Panc1 (cell line): ENCODE measurements around the gene TBCE. TPM values are rescaled to one million over a fixed set of nuclear protein-coding genes. Genes with fewer than 3 reads are reported as not detected.

Experiments used
- ATAC-seq: fragments of 200-7000 bp; cut with Tn5 transposase; 2 replicates; pipeline ENCODE4 v1.9.1; 2020; ENCODE audit warnings: mild to moderate bottlenecking, moderate library complexity
- Bru-seq: library from RNA; stranded (reverse); fragments of 400-500 nt; gene quantifications from one replicate; lab custom pipeline; 2021; lab: Mats Ljungman, UMichigan
- BruChase-seq, 2 experiments: library from RNA; stranded (reverse); fragments of 400-500 nt; gene quantifications; one replicate each; lab custom pipeline; 2021; lab: Mats Ljungman, UMichigan
- BruUV-seq: library from RNA; stranded (reverse); fragments of 400-500 nt; replicated peaks from 2 replicates; lab custom pipeline; 2021; lab: Mats Ljungman, UMichigan
- CTCF ChIA-PET: fragments of 300-600 bp; sonication (Branson Sonifier 250); formaldehyde crosslinking; loops from one replicate; lab custom pipeline; 2022; ENCODE audit warnings: antibody characterized with exemption; lab: Charles Lee
- POLR2A ChIA-PET: fragments of 300-600 bp; sonication (Branson Sonifier 250); formaldehyde crosslinking; loops from one replicate; lab custom pipeline; 2022; ENCODE audit warnings: antibody characterized with exemption; lab: Charles Lee
- DNase-seq: peaks from one replicate; pipeline ENCODE4 v3.0.0-alpha.2; 2010; ENCODE audit warnings: low read depth, low spot score
- H3K27ac ChIP-seq: 2 replicates; pipeline ENCODE4 v1.5.1; 2011; ENCODE audit warnings: mild to moderate bottlenecking, low read length, inconsistent platforms
- H3K27me3 ChIP-seq: fragments of 200-500 bp; sonication (Bioruptor generic); 2 replicates; pipeline ENCODE4 v1.6.0; 2014; ENCODE audit warnings: low read length, inconsistent platforms; ENCODE audit not compliant: control insufficient read depth, insufficient read depth
- H3K36me3 ChIP-seq: fragments of 200-500 bp; sonication (Bioruptor generic); 2 replicates; pipeline ENCODE4 v1.5.1; 2014; ENCODE audit warnings: inconsistent platforms, mild to moderate bottlenecking, low read length, moderate library complexity; ENCODE audit not compliant: control insufficient read depth, insufficient read depth
- H3K4me1 ChIP-seq: 2 replicates; pipeline ENCODE4 v1.5.1; 2011; ENCODE audit warnings: inconsistent platforms, mild to moderate bottlenecking, low read length, moderate library complexity; ENCODE audit not compliant: control insufficient read depth, insufficient read depth
- H3K4me3 ChIP-seq, 2 experiments: 2 replicates each; pipeline ENCODE4 v1.5.1; 2011 to 2012; ENCODE audit warnings: low read depth in 2 of 2, low read length in 2 of 2, mild to moderate bottlenecking in 2 of 2, inconsistent platforms in 1 of 2, moderate library complexity in 1 of 2
- H3K9me3 ChIP-seq: fragments of 200-500 bp; sonication (Bioruptor generic); 2 replicates; pipeline ENCODE4 v1.5.1; 2014; ENCODE audit warnings: low read depth, mild to moderate bottlenecking, inconsistent platforms, low read length, moderate library complexity; ENCODE audit not compliant: control insufficient read depth, insufficient read depth
- POLR2AphosphoS5 ChIP-seq: IDR thresholded peaks from 2 replicates; pipeline ENCODE4 v1.6.1; 2012; ENCODE audit warnings: mild to moderate bottlenecking, low read depth, low read length, moderate library complexity
- SIN3A ChIP-seq: IDR thresholded peaks from 2 replicates; pipeline ENCODE4 v1.6.1; 2012; ENCODE audit warnings: low read depth, mild to moderate bottlenecking, low read length, moderate library complexity, borderline replicate concordance; ENCODE audit not compliant: insufficient read depth
- TCF7L2 ChIP-seq: IDR thresholded peaks from 2 replicates; pipeline ENCODE4 v1.6.1; 2011; ENCODE audit warnings: mild to moderate bottlenecking, low read depth, low read length, inconsistent platforms
- in situ Hi-C: cut with HindIII; loops from 2 replicates; pipeline ENCODE4 v1.10.0; 2016; ENCODE audit warnings: low sequenced_read_pairs, low pct_unique_long_range_greater_than_20kb
- intact Hi-C: fragments of 100-400 bp; cut with micrococcal nuclease; formaldehyde crosslinking; loops from one replicate; pipeline ENCODE4 v1.10.0; 2022; ENCODE audit not compliant: unreplicated experiment
- long read RNA-seq: library from polyadenylated mRNA; unstranded; transcript quantifications from one replicate; pipeline ENCODE4 v2.0.0, GENCODE V29; 2021; ENCODE audit not compliant: unreplicated experiment
- polyA plus RNA-seq: library from polyadenylated mRNA; unstranded; fragments of >200 nt; gene quantifications from one replicate; pipeline ENCODE4 v1.2.1, GENCODE V29; 2012; ENCODE audit warnings: missing spikeins; ENCODE audit not compliant: insufficient read length
- total RNA-seq: library from RNA; stranded (reverse); gene quantifications from one replicate; pipeline ENCODE4 v1.2.1, GENCODE V29; 2021; ENCODE audit not compliant: unreplicated experiment
- TF ChIP-seq, protein P1 (sequence below): fragments of 450-650 bp; IDR thresholded peaks from 2 replicates; pipeline ENCODE4 v1.5.1; 2017; ENCODE audit warnings: mild to moderate bottlenecking
- TF ChIP-seq, protein P2 (sequence below), 2 experiments: IDR thresholded peaks; 2 replicates each; pipeline ENCODE4 v1.6.1; 2011 to 2012; ENCODE audit warnings: low read depth in 2 of 2, control low read depth in 1 of 2, low read length in 1 of 2, mild to moderate bottlenecking in 1 of 2, moderate library complexity in 1 of 2; ENCODE audit not compliant: insufficient read depth in 1 of 2

Gene TBCE, protein sequence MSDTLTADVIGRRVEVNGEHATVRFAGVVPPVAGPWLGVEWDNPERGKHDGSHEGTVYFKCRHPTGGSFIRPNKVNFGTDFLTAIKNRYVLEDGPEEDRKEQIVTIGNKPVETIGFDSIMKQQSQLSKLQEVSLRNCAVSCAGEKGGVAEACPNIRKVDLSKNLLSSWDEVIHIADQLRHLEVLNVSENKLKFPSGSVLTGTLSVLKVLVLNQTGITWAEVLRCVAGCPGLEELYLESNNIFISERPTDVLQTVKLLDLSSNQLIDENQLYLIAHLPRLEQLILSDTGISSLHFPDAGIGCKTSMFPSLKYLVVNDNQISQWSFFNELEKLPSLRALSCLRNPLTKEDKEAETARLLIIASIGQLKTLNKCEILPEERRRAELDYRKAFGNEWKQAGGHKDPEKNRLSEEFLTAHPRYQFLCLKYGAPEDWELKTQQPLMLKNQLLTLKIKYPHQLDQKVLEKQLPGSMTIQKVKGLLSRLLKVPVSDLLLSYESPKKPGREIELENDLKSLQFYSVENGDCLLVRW
- total RNA-seq (72.0 TPM), Bru-seq, nascent RNA (percentile 89 among the genes with signal in this experiment), BruChase-seq, experiment 1, labeled RNA remaining after a 2-hour chase (percentile 53 among the genes with signal in this experiment), BruChase-seq, experiment 2, labeled RNA remaining after a 6-hour chase (percentile 57 among the genes with signal in this experiment)
- 56.0 TPM for polyA plus RNA-seq
- long read RNA-seq, full-length matches to known transcripts = 57 of 75 reads
- long read RNA-seq, partial matches to known transcripts = 14 of 75 reads
- long read RNA-seq, other reads (novel, unspliced or antisense) = 4 of 75 reads

DNA sequence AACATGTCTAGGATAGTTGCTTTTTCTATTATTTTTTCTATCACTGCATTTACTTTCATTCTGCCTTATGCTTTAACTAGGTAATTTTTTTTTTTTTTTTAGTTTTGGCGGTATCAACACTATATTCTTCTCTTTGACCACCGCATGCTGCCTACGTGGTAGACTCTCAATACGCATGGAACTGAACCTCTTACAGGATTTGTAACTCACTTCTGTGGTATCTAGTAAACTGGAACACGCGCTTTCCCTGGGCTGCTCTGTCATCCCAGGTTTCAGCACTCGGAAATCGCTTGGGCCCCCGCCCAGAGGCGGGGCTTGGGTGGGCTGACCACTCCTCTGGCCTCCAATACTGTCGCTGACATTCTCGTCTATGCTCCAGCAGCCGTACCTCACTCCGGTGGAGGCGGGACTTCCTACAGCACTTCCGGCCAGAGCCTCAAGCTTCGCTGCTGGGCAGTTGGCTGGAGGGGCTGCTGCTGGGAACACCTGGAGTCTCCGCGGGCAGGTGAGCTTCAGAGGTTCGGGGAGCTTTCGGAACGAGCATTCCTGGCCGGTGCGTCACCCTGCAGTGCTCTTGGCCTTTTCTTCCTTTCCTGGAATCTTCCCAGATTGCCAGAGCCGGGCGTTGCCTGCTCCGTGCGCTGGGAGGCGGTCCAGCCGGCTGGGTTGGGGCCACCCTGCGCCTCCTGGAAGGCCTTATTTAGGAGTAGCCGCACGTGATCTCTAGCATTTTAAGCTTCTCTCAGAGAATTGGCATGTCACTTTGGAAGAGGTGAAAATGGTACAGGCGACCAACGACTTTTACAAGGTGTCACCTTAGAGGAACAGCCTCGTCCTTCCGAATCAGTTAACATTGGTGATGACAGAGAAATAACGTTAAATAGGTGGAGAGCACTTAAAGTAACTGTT is at the start of gene TBCE:
TBCE (plus strand) TSS at position 428 of the 909 bp plus-strand sequence. CDS start 12,623 bp downstream, outside the sequence.
- CTCF ChIA-PET = interaction anchor here (0.6 to 0.7 kb wide), 2 partner anchors 45 to 138 kb away, joined by 3 to 10 read pairs; no protein-coding TSS in a partner anchor
- TSS peak; percentile 86 for BruUV-seq
- POLR2A ChIA-PET = interaction anchor here (0.6 kb wide), 2 partner anchors 37 to 38 kb away, joined by 3 read pairs; no protein-coding TSS in a partner anchor
- TF ChIP-seq POLR2AphosphoS5 = peak; percentile 91
- TF ChIP-seq, protein P1, sequence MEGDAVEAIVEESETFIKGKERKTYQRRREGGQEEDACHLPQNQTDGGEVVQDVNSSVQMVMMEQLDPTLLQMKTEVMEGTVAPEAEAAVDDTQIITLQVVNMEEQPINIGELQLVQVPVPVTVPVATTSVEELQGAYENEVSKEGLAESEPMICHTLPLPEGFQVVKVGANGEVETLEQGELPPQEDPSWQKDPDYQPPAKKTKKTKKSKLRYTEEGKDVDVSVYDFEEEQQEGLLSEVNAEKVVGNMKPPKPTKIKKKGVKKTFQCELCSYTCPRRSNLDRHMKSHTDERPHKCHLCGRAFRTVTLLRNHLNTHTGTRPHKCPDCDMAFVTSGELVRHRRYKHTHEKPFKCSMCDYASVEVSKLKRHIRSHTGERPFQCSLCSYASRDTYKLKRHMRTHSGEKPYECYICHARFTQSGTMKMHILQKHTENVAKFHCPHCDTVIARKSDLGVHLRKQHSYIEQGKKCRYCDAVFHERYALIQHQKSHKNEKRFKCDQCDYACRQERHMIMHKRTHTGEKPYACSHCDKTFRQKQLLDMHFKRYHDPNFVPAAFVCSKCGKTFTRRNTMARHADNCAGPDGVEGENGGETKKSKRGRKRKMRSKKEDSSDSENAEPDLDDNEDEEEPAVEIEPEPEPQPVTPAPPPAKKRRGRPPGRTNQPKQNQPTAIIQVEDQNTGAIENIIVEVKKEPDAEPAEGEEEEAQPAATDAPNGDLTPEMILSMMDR = no peak
- H3K4me1 ChIP-seq = peaks cover 5% of the 10 kb centered on the region
- ATAC-seq (peak; percentile 100), DNase-seq (peak; percentile 97)
- no peaks in the 10 kb centered on the region for H3K36me3 ChIP-seq
- H3K27me3 ChIP-seq = no peaks in the 10 kb centered on the region
- peak within 1 kb of the TSS; percentile 94 for H3K27ac ChIP-seq
- H3K4me3 ChIP-seq = peak within 1 kb of the TSS; percentile 81 to 93
- intact Hi-C loops (loop anchor here (5.0 kb wide), 2 partner anchors 35 to 50 kb away; no protein-coding TSS in a partner anchor), in situ Hi-C loops (no loop called here)
- no peaks in the 10 kb centered on the region for H3K9me3 ChIP-seq

DNA sequence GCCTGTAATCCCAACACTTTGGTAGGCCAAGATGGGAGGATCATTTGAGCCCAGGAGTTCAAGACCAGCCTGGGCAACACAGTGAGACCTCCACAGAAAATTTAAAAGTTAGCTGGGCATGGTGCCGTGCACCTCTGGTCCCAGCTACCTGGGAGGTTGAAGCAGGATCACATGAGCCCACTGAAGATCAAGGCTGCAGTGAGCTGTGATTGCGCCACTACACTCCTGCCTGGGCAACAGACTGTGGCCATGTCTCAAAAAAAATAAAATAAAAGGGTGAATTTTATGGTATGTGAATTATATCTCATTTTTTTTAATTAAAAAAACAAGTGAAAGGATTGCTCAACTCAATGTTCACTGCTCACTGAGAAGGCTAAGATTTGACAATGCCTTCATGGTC is 48.0 kb upstream of the TBCE start:
- in situ Hi-C loops = no loop called here
- POLR2A ChIA-PET = no interaction called here
- Histone ChIP-seq H3K4me3 (no peak overlapping the region), H3K4me1 (peaks cover 10% of the 10 kb centered on the region), H3K27me3 (no peaks in the 10 kb centered on the region), H3K36me3 (peaks cover 2% of the 10 kb centered on the region; the same call in 1 of the 2 replicates), H3K9me3 (no peaks in the 10 kb centered on the region), H3K27ac (no peak overlapping the region)
- intact Hi-C loops = no loop called here
- ATAC-seq = no peak
- CTCF ChIA-PET = no interaction called here
- no peak for DNase-seq
- TF ChIP-seq TCF7L2 (no peak), SIN3A (no peak), POLR2AphosphoS5 (no peak)
- TF ChIP-seq, protein P1 = no peak
- TF ChIP-seq, protein P2, sequence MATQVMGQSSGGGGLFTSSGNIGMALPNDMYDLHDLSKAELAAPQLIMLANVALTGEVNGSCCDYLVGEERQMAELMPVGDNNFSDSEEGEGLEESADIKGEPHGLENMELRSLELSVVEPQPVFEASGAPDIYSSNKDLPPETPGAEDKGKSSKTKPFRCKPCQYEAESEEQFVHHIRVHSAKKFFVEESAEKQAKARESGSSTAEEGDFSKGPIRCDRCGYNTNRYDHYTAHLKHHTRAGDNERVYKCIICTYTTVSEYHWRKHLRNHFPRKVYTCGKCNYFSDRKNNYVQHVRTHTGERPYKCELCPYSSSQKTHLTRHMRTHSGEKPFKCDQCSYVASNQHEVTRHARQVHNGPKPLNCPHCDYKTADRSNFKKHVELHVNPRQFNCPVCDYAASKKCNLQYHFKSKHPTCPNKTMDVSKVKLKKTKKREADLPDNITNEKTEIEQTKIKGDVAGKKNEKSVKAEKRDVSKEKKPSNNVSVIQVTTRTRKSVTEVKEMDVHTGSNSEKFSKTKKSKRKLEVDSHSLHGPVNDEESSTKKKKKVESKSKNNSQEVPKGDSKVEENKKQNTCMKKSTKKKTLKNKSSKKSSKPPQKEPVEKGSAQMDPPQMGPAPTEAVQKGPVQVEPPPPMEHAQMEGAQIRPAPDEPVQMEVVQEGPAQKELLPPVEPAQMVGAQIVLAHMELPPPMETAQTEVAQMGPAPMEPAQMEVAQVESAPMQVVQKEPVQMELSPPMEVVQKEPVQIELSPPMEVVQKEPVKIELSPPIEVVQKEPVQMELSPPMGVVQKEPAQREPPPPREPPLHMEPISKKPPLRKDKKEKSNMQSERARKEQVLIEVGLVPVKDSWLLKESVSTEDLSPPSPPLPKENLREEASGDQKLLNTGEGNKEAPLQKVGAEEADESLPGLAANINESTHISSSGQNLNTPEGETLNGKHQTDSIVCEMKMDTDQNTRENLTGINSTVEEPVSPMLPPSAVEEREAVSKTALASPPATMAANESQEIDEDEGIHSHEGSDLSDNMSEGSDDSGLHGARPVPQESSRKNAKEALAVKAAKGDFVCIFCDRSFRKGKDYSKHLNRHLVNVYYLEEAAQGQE (IDR thresholded peaks at IDR 0.05; ENCODE audit: insufficient read depth in 1 of 2, low read depth in 2 of 2, low read length in 1 of 2) = no peak
- no TSS peak for BruUV-seq
